B cell (primary cell): ENCODE measurements around the gene SCYL3. TPM values are rescaled to one million over a fixed set of nuclear protein-coding genes. Genes with fewer than 3 reads are reported as not detected.
A peak's percentile ranks its signal among the peaks of the same experiment; 100 is the strongest.

Experiments used
- ATAC-seq: fragments of 200-7000 bp; cut with Tn5 transposase; one replicate; pipeline ENCODE4 v1.10.0; 2021; ENCODE audit warnings: low read depth, mild to moderate bottlenecking, moderate number of reproducible peaks, moderate library complexity
- CTCF ChIA-PET: fragments of 350-600 bp; sonication (Branson Sonifier 250); formaldehyde crosslinking; loops from one replicate; lab custom pipeline; 2021; ENCODE audit warnings: antibody characterized with exemption, inconsistent platforms; lab: Charles Lee
- POLR2A ChIA-PET: fragments of 350-600 bp; sonication (Branson Sonifier 250); formaldehyde crosslinking; loops from one replicate; lab custom pipeline; 2021; ENCODE audit warnings: antibody characterized with exemption; lab: Charles Lee
- DNase-seq: peaks from one replicate; pipeline ENCODE4 v3.0.0; 2013
- H2AFZ ChIP-seq: 2 replicates; pipeline ENCODE4 v1.6.1; 2012; ENCODE audit warnings: mild to moderate bottlenecking, low read depth, low read length; ENCODE audit not compliant: insufficient read depth, poor library complexity, severe bottlenecking
- H3K27ac ChIP-seq, 2 donors: 1 replicate in 1 of 2; 2 replicates in 1 of 2; pipeline ENCODE4 v1.5.1; 2012 to 2013; ENCODE audit warnings: low read length in 2 of 2, mild to moderate bottlenecking in 2 of 2, moderate library complexity in 1 of 2
- H3K27me3 ChIP-seq, 4 experiments: fragments of 200-600 bp in 1 of 4; sonication (generic) in 1 of 4; replicated peaks in 1 of 4; 1 replicate in 2 of 4; 2 replicates in 2 of 4; pipeline versions ENCODE4 v1.6.1 to v1.7.0; 2013 to 2016; ENCODE audit warnings: low read length in 3 of 4, mild to moderate bottlenecking in 2 of 4, mixed read lengths in 1 of 4, moderate library complexity in 1 of 4; ENCODE audit not compliant: insufficient read depth in 4 of 4, control insufficient read depth in 3 of 4; ENCODE audit errors: control extremely low read depth in 1 of 4
- H3K36me3 ChIP-seq, 2 experiments: replicated peaks in 1 of 2; 1 replicate in 1 of 2; 2 replicates in 1 of 2; pipeline versions ENCODE4 v1.6.1 to v1.7.1; 2013; ENCODE audit warnings: low read length in 1 of 2; ENCODE audit not compliant: insufficient read depth in 2 of 2, control insufficient read depth in 1 of 2; ENCODE audit errors: control extremely low read depth in 1 of 2, extremely low read depth in 1 of 2
- H3K4me1 ChIP-seq, 2 donors: fragments of 200-600 bp in 1 of 2; sonication (generic) in 1 of 2; 1 replicate in 1 of 2; 2 replicates in 1 of 2; pipeline versions ENCODE4 v1.5.1 to v1.6.1; 2013 to 2017; ENCODE audit warnings: low read length in 2 of 2; ENCODE audit not compliant: control insufficient read depth in 2 of 2, insufficient read depth in 2 of 2
- H3K4me2 ChIP-seq: replicated peaks from 2 replicates; pipeline ENCODE3; 2012; ENCODE audit warnings: mild to moderate bottlenecking, low read depth, low read length; ENCODE audit not compliant: poor library complexity, severe bottlenecking
- H3K4me3 ChIP-seq, 5 experiments: fragments of 200-600 bp in 1 of 5; sonication (generic) in 1 of 5; 1 replicate in 3 of 5; 2 replicates in 2 of 5; pipeline versions ENCODE4 v1.5.1 to v1.7.0; 2011 to 2016; ENCODE audit warnings: low read length in 4 of 5, mild to moderate bottlenecking in 4 of 5, low read depth in 2 of 5, control low read depth in 1 of 5, moderate library complexity in 1 of 5; ENCODE audit not compliant: insufficient read depth in 1 of 5; ENCODE audit errors: control extremely low read depth in 1 of 5, extremely low read depth in 1 of 5
- H3K79me2 ChIP-seq: fragments of 200-600 bp; sonication (generic); one replicate; pipeline ENCODE4 v1.6.0; 2016; ENCODE audit warnings: low read length; ENCODE audit not compliant: control insufficient read depth, insufficient read depth
- H3K9ac ChIP-seq: fragments of 200-600 bp; sonication (generic); 2 replicates; pipeline ENCODE4 v1.6.1; 2017; ENCODE audit warnings: mild to moderate bottlenecking, low read length, moderate library complexity
- H3K9me3 ChIP-seq, 3 donors: one replicate each; pipeline versions ENCODE4 v1.6.1 to v1.7.1; 2013; ENCODE audit warnings: low read length in 2 of 3; ENCODE audit not compliant: control insufficient read depth in 2 of 3, insufficient read depth in 1 of 3; ENCODE audit errors: control extremely low read depth in 1 of 3
- H4K20me1 ChIP-seq: 2 replicates; pipeline ENCODE4 v1.6.0; 2012; ENCODE audit warnings: mild to moderate bottlenecking, low read length; ENCODE audit not compliant: insufficient read depth, control insufficient read depth, poor library complexity, severe bottlenecking
- H3K27ac Mint-ChIP-seq: one replicate; pipeline ENCODE4 v1.8.0; 2021; ENCODE audit warnings: mixed read lengths
- H3K27me3 Mint-ChIP-seq: one replicate; pipeline ENCODE4 v1.8.0; 2021; ENCODE audit warnings: mixed read lengths
- H3K4me1 Mint-ChIP-seq: one replicate; pipeline ENCODE4 v1.8.0; 2021; ENCODE audit warnings: mixed read lengths
- H3K4me3 Mint-ChIP-seq: one replicate; pipeline ENCODE4 v1.8.0; 2021; ENCODE audit warnings: mixed read lengths
- H3K9me3 Mint-ChIP-seq: one replicate; pipeline ENCODE4 v1.8.0; 2022; ENCODE audit warnings: mixed read lengths; ENCODE audit not compliant: insufficient read depth
- CTCF ChIP-seq: fragments of 200-600 bp; IDR thresholded peaks from one replicate; pipeline ENCODE4 v1.8.0; 2022; ENCODE audit warnings: antibody characterized with exemption, mild to moderate bottlenecking
- EZH2 ChIP-seq: IDR thresholded peaks from 2 replicates; pipeline ENCODE4 v1.6.1; 2012; ENCODE audit warnings: borderline replicate concordance, low read depth, mild to moderate bottlenecking, moderate library complexity, low read length; ENCODE audit not compliant: insufficient read depth, poor library complexity, severe bottlenecking
- WGBS: methylation state at CpG from one replicate; pipeline ENCODE4 v1.1.5; 2013; ENCODE audit warnings: missing lambda C conversion rate; ENCODE audit not compliant: insufficient coverage; 5-methylcytosine and 5-hydroxymethylcytosine counted together
- intact Hi-C: fragments of 100-400 bp; cut with micrococcal nuclease; formaldehyde crosslinking; loops from one replicate; pipeline ENCODE4 v1.10.0; 2022
- polyA plus RNA-seq: library from polyadenylated mRNA; depleted of rRNA; stranded (reverse); fragments of >200 nt; gene quantifications from 2 replicates; pipeline ENCODE4 v1.2.3, GENCODE V29; 2012
- total RNA-seq, 2 donors: library from RNA; stranded (reverse); fragments of 120-200 nt in 1 of 2; gene quantifications; 1 replicate in 1 of 2; 2 replicates in 1 of 2; pipeline versions ENCODE4 v1.2.3 to v1.2.4, GENCODE V29; 2013 to 2022

The SCYL3 gene
- total and polyA plus RNA-seq, 2 donors (not counting 1 experiment from before 2014, with no cell fraction given): 14.2 to 18.4 TPM

- Histone ChIP-seq H3K27ac (peak overlapping the region; percentile 61 to 97), H3K36me3 (peaks cover 0 to 1% of the 10 kb centered on the region in 2 experiments), H3K4me3 (peak overlapping the region; percentile 63 to 89 (median 82)), H3K4me1 (peaks cover 25 to 32% of the 10 kb centered on the region in 2 donors), H3K79me2 (peaks cover 53% of the 10 kb centered on the region), H4K20me1 (no peaks in the 10 kb centered on the region), H3K9me3 (no peaks in the 10 kb centered on the region), H3K9ac (peak overlapping the region; percentile 88), H2AFZ (peak overlapping the region; percentile 91), H3K27me3 (peaks cover 0 to 3% (median 0%) of the 10 kb centered on the region in 4 experiments), H3K4me2 (peak overlapping the region; percentile 83)
- ATAC-seq: no peak
- no peak for TF ChIP-seq EZH2
- no peak for TF ChIP-seq CTCF
- under 1% methylated on average over 51 of the region's 51 CpGs for WGBS
- Mint-ChIP-seq H3K4me1 (peaks cover 47% of the 10 kb centered on the region), H3K9me3 (no peaks in the 10 kb centered on the region), H3K27ac (peak overlapping the region; percentile 86), H3K27me3 (peaks cover 13% of the 10 kb centered on the region), H3K4me3 (peak overlapping the region; percentile 98)
- CTCF ChIA-PET: interaction anchor here (0.7 to 1.7 kb wide), 4 partner anchors 100 to 525 kb away, joined by 3 to 5 read pairs (median 4); partner anchors contain the start of genes BLZF1 and NME7
- POLR2A ChIA-PET: interaction anchor here (0.6 to 2.5 kb wide), 4 partner anchors 99 to 639 kb away, joined by 3 to 15 read pairs (median 5); partner anchors contain the start of genes BLZF1, KIFAP3, METTL18 and NME7
- no peak for DNase-seq
- intact Hi-C loops: loop anchor here (1.0 to 5.0 kb wide), 4 partner anchors 181 to 1850 kb away; partner anchors contain the start of genes KIFAP3, PRRC2C, SELL and VAMP4
Observed at GRCh38 chr1:169892927-169893644, 610 bp downstream of the SCYL3 start.
